ENCODE results near the gene PPP6R2. TPM values are rescaled to one million over a fixed set of nuclear protein-coding genes. Genes with fewer than 3 reads are reported as not detected.

Gene PPP6R2
- polyA plus RNA-seq, 1 donor (not counting 4 experiments of a cell fraction or from before 2014, with no cell fraction given) = 19.8 TPM

DNA sequence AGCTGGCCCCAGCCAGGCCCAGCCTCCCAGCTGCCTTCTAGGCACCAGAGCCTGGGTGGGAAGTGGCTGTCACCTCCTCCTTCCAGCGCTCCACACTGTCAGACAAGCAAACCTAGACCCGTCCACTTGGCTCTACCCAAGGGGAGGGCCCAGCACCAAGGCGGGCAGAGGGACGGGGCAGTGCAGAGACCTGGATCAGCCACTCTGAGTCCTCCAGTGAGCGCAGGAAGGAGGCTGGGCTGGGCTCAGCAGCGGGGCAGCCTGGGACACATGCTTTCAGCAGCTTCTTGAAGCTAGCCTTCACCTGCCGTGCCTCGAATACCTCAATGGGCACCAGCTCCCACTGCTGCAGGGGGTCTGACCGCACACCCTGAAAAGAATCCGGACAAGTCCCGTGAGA, 112.9 kb downstream of the PPP6R2 start:
- FAIRE-seq = no peak
- H3K9me1 ChIP-seq (ENCODE audit: control insufficient read depth, extremely low read depth, insufficient read depth, low read length) = no peaks in the 10 kb centered on the region

GRCh38 chr22:50456466-50457234, 113.5 kb downstream of the PPP6R2 start:
- peaks cover 2% of the 10 kb centered on the region for H4K20me1 ChIP-seq (ENCODE audit: control insufficient read depth, extremely low read depth, insufficient read depth, low read length)

More for the DNA sequence above, 112.9 kb downstream of the PPP6R2 start:
- Histone ChIP-seq H3K9ac (ENCODE audit: control insufficient read depth, extremely low read depth, insufficient read depth, low read length) (no peak overlapping the region), H3K4me2 (ENCODE audit: control insufficient read depth, extremely low read depth, insufficient read depth, low read depth, low read length) (no peak overlapping the region), H3K79me2 (ENCODE audit: control insufficient read depth, insufficient read depth, low read length) (no peaks in the 10 kb centered on the region), H4K20me1 (ENCODE audit: control insufficient read depth, extremely low read depth, insufficient read depth, low read length) (peaks cover 2% of the 10 kb centered on the region), H3K4me1 (ENCODE audit: control insufficient read depth, extremely low read depth, insufficient read depth, low read length) (peaks cover 4% of the 10 kb centered on the region), H3K4me3 (ENCODE audit: control insufficient read depth in 2 of 3, extremely low read depth in 1 of 3, insufficient read depth in 2 of 3, low read depth in 1 of 3, low read length in 3 of 3) (no peak overlapping the region), H3K36me3 (ENCODE audit: control insufficient read depth in 2 of 2, extremely low read depth in 1 of 2, insufficient read depth in 2 of 2, low read length in 2 of 2) (peaks cover 47 to 48% of the 10 kb centered on the region in 2 experiments), H3K27me3 (ENCODE audit: control insufficient read depth, extremely low read depth, insufficient read depth, low read length) (no peaks in the 10 kb centered on the region), H3K9me3 (ENCODE audit: control insufficient read depth, low read depth, low read length) (no peaks in the 10 kb centered on the region), H2AFZ (ENCODE audit: control insufficient read depth, low read length) (no peak overlapping the region), H3K27ac (ENCODE audit: control insufficient read depth, insufficient read depth, low read length) (no peak overlapping the region)
- TF ChIP-seq CTCF (optimal IDR thresholded peaks at IDR 0.05 in 1 of 3, IDR thresholded peaks at IDR 0.05 in 1 of 3, conservative IDR thresholded peaks at IDR 0.05 in 1 of 3; ENCODE audit: extremely low read depth in 1 of 3, insufficient read depth in 2 of 3, low read length in 3 of 3) (no peak), EZH2 (IDR thresholded peaks at IDR 0.05; ENCODE audit: low read length) (no peak)
- dilution Hi-C loops (cut with MboI; ENCODE audit: extremely low pct_ligation_motif_present, low sequenced_read_pairs) = no loop called here
- DNase-seq (ENCODE audit: low read depth, low spot score) = no peak

More at GRCh38 chr22:50456466-50457234, 113.5 kb downstream of the PPP6R2 start:
- no peaks in the 10 kb centered on the region for H3K9me1 ChIP-seq (ENCODE audit: control insufficient read depth, extremely low read depth, insufficient read depth, low read length)
- no peak overlapping the region for H3K9ac ChIP-seq (ENCODE audit: control insufficient read depth, extremely low read depth, insufficient read depth, low read length)
- H3K9me3 ChIP-seq (ENCODE audit: control insufficient read depth, low read depth, low read length) = no peaks in the 10 kb centered on the region
- H3K4me2 ChIP-seq (ENCODE audit: control insufficient read depth, extremely low read depth, insufficient read depth, low read depth, low read length) = no peak overlapping the region
- peaks cover 8% of the 10 kb centered on the region for H3K4me1 ChIP-seq (ENCODE audit: control insufficient read depth, extremely low read depth, insufficient read depth, low read length)
- H3K79me2 ChIP-seq (ENCODE audit: control insufficient read depth, insufficient read depth, low read length) = no peaks in the 10 kb centered on the region
- dilution Hi-C loops (cut with MboI; ENCODE audit: extremely low pct_ligation_motif_present, low sequenced_read_pairs) = no loop called here
- DNase-seq (ENCODE audit: low read depth, low spot score) (no peak), FAIRE-seq (no peak)
- H3K36me3 ChIP-seq (ENCODE audit: control insufficient read depth in 2 of 2, extremely low read depth in 1 of 2, insufficient read depth in 2 of 2, low read length in 2 of 2) = peaks cover 47 to 49% of the 10 kb centered on the region in 2 experiments
- H3K27ac ChIP-seq (ENCODE audit: control insufficient read depth, insufficient read depth, low read length) = no peak overlapping the region
- H2AFZ ChIP-seq (ENCODE audit: control insufficient read depth, low read length) = no peak overlapping the region
- H3K27me3 ChIP-seq (ENCODE audit: control insufficient read depth, extremely low read depth, insufficient read depth, low read length) = no peaks in the 10 kb centered on the region
- TF ChIP-seq CTCF (optimal IDR thresholded peaks at IDR 0.05 in 1 of 3, IDR thresholded peaks at IDR 0.05 in 1 of 3, conservative IDR thresholded peaks at IDR 0.05 in 1 of 3; ENCODE audit: extremely low read depth in 1 of 3, insufficient read depth in 2 of 3, low read length in 3 of 3) (peak in 1 of 3 experiments; percentile 56), EZH2 (IDR thresholded peaks at IDR 0.05; ENCODE audit: low read length) (no peak)
- no peak overlapping the region for H3K4me3 ChIP-seq (ENCODE audit: control insufficient read depth in 2 of 3, extremely low read depth in 1 of 3, insufficient read depth in 2 of 3, low read depth in 1 of 3, low read length in 3 of 3)

Data from keratinocyte (primary cell).